Measurements from ENCODE around the gene CES2.

The CES2 gene

DNA sequence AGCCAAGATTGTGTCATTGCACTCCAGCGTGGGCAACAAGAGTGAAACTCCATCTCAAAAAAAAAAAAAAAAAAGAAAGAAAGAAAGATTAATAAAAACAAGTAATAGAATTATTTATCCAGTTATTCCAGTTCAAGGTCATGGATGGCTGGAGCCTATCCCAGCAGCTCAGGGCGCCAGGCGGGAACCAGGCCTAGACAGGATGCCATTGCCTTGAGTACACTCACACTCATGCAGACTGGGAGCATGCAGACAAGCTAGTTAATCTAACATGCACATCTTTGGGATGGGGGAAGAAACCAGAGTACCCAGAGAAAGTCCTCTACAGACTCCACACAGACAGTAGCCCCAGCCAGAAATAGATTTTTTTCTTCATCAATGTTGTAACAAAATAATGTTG, 37.1 kb upstream of the CES2 start:
- Histone ChIP-seq H3K4me3 (IDR thresholded peaks at IDR 0.05; ENCODE audit: insufficient read depth, low read depth, low read length) (no peak overlapping the region), H3K9ac (no peak overlapping the region), H2AFZ (ENCODE audit: low read depth) (no peak overlapping the region), H3K27ac (no peak overlapping the region), H4K20me1 (ENCODE audit: insufficient read depth) (no peaks in the 10 kb centered on the region), H3K27me3 (ENCODE audit: insufficient read depth, low read depth) (no peaks in the 10 kb centered on the region), H3K79me2 (ENCODE audit: insufficient read depth, low read depth) (no peaks in the 10 kb centered on the region), H3K4me2 (no peak overlapping the region), H3K4me1 (ENCODE audit: low read depth, poor library complexity, severe bottlenecking) (peaks cover 7% of the 10 kb centered on the region), H3K36me3 (ENCODE audit: insufficient read depth) (no peaks in the 10 kb centered on the region)
- no peak for TF ChIP-seq CTCF (conservative IDR thresholded peaks at IDR 0.05; ENCODE audit: low read depth, low read length)

GRCh38 chr16:66898933-66899309, 36.4 kb upstream of the CES2 start:
- Histone ChIP-seq H3K4me2 (no peak overlapping the region), H3K79me2 (ENCODE audit: insufficient read depth, low read depth) (no peaks in the 10 kb centered on the region), H3K36me3 (ENCODE audit: insufficient read depth) (no peaks in the 10 kb centered on the region), H3K4me3 (IDR thresholded peaks at IDR 0.05; ENCODE audit: insufficient read depth, low read depth, low read length) (no peak overlapping the region), H3K4me1 (ENCODE audit: low read depth, poor library complexity, severe bottlenecking) (peaks cover 7% of the 10 kb centered on the region), H3K9ac (no peak overlapping the region), H2AFZ (ENCODE audit: low read depth) (no peak overlapping the region), H3K27ac (no peak overlapping the region), H4K20me1 (ENCODE audit: insufficient read depth) (no peaks in the 10 kb centered on the region), H3K27me3 (ENCODE audit: insufficient read depth, low read depth) (no peaks in the 10 kb centered on the region)
- TF ChIP-seq CTCF (conservative IDR thresholded peaks at IDR 0.05; ENCODE audit: low read depth, low read length), result no peak

- Histone ChIP-seq H3K4me3 (IDR thresholded peaks at IDR 0.05; ENCODE audit: insufficient read depth, low read depth, low read length) (no peak overlapping the region), H3K27me3 (ENCODE audit: insufficient read depth, low read depth) (no peaks in the 10 kb centered on the region), H4K20me1 (ENCODE audit: insufficient read depth) (no peaks in the 10 kb centered on the region), H3K4me2 (no peak overlapping the region), H3K4me1 (ENCODE audit: low read depth, poor library complexity, severe bottlenecking) (peaks cover 7% of the 10 kb centered on the region), H3K9ac (no peak overlapping the region), H3K27ac (no peak overlapping the region), H3K79me2 (ENCODE audit: insufficient read depth, low read depth) (no peaks in the 10 kb centered on the region), H3K36me3 (ENCODE audit: insufficient read depth) (no peaks in the 10 kb centered on the region), H2AFZ (ENCODE audit: low read depth) (no peak overlapping the region)
- no peak for TF ChIP-seq CTCF (conservative IDR thresholded peaks at IDR 0.05; ENCODE audit: low read depth, low read length)
Measured at GRCh38 chr16:66899310-66899944, 35.9 kb upstream of the CES2 start.

DNA sequence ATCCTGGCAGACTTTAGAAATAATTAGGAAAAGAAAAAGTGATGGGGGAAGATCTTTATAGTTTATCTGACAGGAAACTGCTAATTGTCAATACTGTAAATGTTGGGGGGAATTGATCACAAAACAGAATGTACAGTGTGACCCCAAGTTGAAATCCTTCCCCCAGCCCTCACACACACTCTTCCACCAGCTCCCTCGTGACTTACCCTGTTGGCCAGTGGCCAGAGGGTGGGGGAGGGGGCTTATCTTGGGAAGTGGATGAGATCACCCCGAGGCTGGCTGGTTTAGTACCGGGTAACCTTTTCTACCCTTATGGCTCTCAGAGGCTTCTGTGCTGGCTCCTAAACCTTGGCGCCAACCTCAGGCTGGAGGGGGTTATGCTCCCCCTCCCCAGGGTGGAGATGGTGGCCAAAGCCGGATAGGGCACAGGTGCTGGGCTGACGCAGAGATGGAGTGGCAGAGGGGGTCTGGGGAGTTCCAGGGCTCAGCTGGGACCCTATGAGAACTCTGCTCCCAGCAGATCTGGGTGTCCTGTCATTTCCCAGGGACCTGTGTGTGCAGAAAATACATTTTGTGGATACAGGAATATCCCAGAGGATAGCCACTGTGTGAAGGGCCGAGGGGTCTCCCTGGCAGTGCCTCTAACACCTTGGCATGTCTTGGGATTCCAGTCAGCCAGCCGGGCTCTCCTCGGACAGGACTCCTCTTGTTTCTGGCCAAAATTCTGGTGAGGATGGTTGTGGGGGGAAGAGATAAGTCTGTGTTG, 35.2 kb upstream of the CES2 start:
- H3K27me3 ChIP-seq (ENCODE audit: insufficient read depth, low read depth), result no peaks in the 10 kb centered on the region
- H3K36me3 ChIP-seq (ENCODE audit: insufficient read depth), result no peaks in the 10 kb centered on the region
- H3K27ac ChIP-seq, result no peak overlapping the region
- H4K20me1 ChIP-seq (ENCODE audit: insufficient read depth), result no peaks in the 10 kb centered on the region
- no peaks in the 10 kb centered on the region for H3K79me2 ChIP-seq (ENCODE audit: insufficient read depth, low read depth)
- H3K9ac ChIP-seq, result no peak overlapping the region
- peaks cover 7% of the 10 kb centered on the region for H3K4me1 ChIP-seq (ENCODE audit: low read depth, poor library complexity, severe bottlenecking)
- no peak overlapping the region for H3K4me3 ChIP-seq (IDR thresholded peaks at IDR 0.05; ENCODE audit: insufficient read depth, low read depth, low read length)
- TF ChIP-seq CTCF (conservative IDR thresholded peaks at IDR 0.05; ENCODE audit: low read depth, low read length), result no peak
- no peak overlapping the region for H2AFZ ChIP-seq (ENCODE audit: low read depth)
- no peak overlapping the region for H3K4me2 ChIP-seq

Measured in KMS-11 (cell line).